IPS DF 19.7 (cell line): ENCODE measurements around the gene CPT1A.

Experiments
- DNase-seq: peaks from one replicate; pipeline ENCODE4 v3.0.0-alpha.2; 2013; ENCODE audit warnings: low read depth, low spot score

Gene CPT1A

GRCh38 chr11:68759991-68760390, 81.7 kb downstream of the CPT1A start:
- no peak for DNase-seq

- DNase-seq: no peak
Measured at GRCh38 chr11:68757711-68758110, 84.0 kb downstream of the CPT1A start.

- DNase-seq: no peak
Measured at GRCh38 chr11:68756171-68756766, 85.4 kb downstream of the CPT1A start.

GRCh38 chr11:68753300-68753699, 88.4 kb downstream of the CPT1A start:
- DNase-seq: no peak

- no peak for DNase-seq
Measured at GRCh38 chr11:68751331-68751856, 90.3 kb downstream of the CPT1A start, which contains the start of gene TESMIN. Gene TESMIN (minus strand): TSS chr11:68751520. CDS start chr11:68750660, 860 bp downstream.

- no peak for DNase-seq
Measured at GRCh38 chr11:68751004-68751325, 90.8 kb downstream of the CPT1A start.

- DNase-seq: no peak
Measured at GRCh38 chr11:68750195-68751003, 91.3 kb downstream of the CPT1A start.

GRCh38 chr11:68749229-68750123, 92.2 kb downstream of the CPT1A start:
- no peak for DNase-seq

- no peak for DNase-seq
Measured at GRCh38 chr11:68748061-68748460, 93.7 kb downstream of the CPT1A start.

GRCh38 chr11:68743539-68743938, 98.2 kb downstream of the CPT1A start:
- DNase-seq: no peak

- DNase-seq: no peak
Measured at GRCh38 chr11:68741463-68741862, 100.3 kb downstream of the CPT1A start.

GRCh38 chr11:68735646-68736045, 106.1 kb downstream of the CPT1A start:
- no peak for DNase-seq

- DNase-seq: no peak
Measured at GRCh38 chr11:68735125-68735524, 106.6 kb downstream of the CPT1A start.

- DNase-seq: no peak
Measured at GRCh38 chr11:68734111-68734510, 107.6 kb downstream of the CPT1A start.

- no peak for DNase-seq
Measured at GRCh38 chr11:68727783-68728182, 113.9 kb downstream of the CPT1A start.

- DNase-seq: no peak
Measured at GRCh38 chr11:68724293-68724692, 117.4 kb downstream of the CPT1A start.

- DNase-seq: no peak
Measured at GRCh38 chr11:68722143-68722542, 119.6 kb downstream of the CPT1A start.

- DNase-seq: no peak
Measured at GRCh38 chr11:68721075-68721474, 120.6 kb downstream of the CPT1A start.

- no peak for DNase-seq
Measured at GRCh38 chr11:68715456-68716122, 126.1 kb downstream of the CPT1A start.

- DNase-seq: no peak
Measured at GRCh38 chr11:68714060-68714856, 127.5 kb downstream of the CPT1A start.

- DNase-seq: no peak
Measured at GRCh38 chr11:68711114-68711513, 130.6 kb downstream of the CPT1A start.
